ENCODE measurements around the gene ZDHHC3. TPM values are rescaled to one million over a fixed set of nuclear protein-coding genes. Genes with fewer than 3 reads are reported as not detected.

Gene ZDHHC3
- total RNA-seq, 2 donors from 2014 or later: 43.5 to 51.4 TPM

DNA sequence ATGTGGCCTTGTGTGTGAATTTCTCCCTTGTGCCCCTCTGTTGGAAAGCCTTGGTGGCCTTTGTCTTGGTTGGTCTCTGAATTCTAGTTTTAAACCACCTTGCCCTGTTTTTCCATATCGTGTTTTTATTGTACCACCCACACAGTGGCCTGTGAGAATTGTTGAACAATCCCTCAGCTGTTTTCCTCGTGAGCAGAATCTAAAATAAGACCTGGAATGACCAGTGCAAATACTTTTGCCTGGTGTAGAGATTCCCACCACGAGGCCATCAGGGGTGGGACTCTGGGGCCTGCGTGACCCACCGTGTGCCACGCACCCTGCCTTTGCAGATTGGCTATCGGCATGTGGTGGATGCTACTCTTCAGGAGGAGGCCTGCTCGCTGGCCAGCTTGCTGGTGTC lies 31.1 kb upstream of the ZDHHC3 start:
- H3K4me1 Mint-ChIP-seq: peaks cover 57% of the 10 kb centered on the region
- H3K4me3 Mint-ChIP-seq: peak overlapping the region; percentile 41
- peaks cover 14% of the 10 kb centered on the region for H3K36me3 Mint-ChIP-seq (ENCODE audit: low read depth)

DNA sequence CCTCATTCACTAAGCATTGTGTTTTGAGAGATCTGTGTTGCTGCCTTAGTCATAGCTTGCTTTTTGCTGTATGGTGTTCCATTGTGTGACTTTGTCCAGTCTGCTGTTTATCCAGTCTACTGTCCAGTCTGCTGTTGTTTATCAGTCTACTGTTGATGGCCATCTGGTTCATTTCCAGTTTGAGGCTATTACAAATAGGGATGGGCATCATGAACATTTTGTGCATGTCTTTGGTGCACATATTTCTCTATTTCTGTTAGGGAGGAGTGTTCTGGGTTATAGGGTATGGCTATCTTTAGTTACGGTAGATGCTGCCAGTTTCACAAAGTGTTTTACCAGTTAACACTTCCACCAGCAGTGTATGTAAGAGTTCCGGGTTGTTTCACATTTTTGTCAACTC lies 27.9 kb upstream of the ZDHHC3 start:
- DNase-seq (no peak), ATAC-seq (no peak)
- peaks cover 32% of the 10 kb centered on the region for H3K4me1 Mint-ChIP-seq
- peak overlapping the region; percentile 28 for H3K4me3 Mint-ChIP-seq
- peaks cover 10% of the 10 kb centered on the region for H3K36me3 Mint-ChIP-seq (ENCODE audit: low read depth)
- no peaks in the 10 kb centered on the region for H3K9me3 ChIP-seq (ENCODE audit: control insufficient read depth, low read length, poor library complexity, severe bottlenecking)
- no peaks in the 10 kb centered on the region for H3K27me3 Mint-ChIP-seq
- H3K27ac Mint-ChIP-seq: no peak overlapping the region

More for the DNA sequence above, 31.1 kb upstream of the ZDHHC3 start:
- Mint-ChIP-seq H3K27ac (peak overlapping the region; percentile 90), H3K27me3 (no peaks in the 10 kb centered on the region)
- H3K9me3 ChIP-seq (ENCODE audit: control insufficient read depth, low read length, poor library complexity, severe bottlenecking): no peaks in the 10 kb centered on the region
- no peak for DNase-seq
- ATAC-seq: no peak

DNA sequence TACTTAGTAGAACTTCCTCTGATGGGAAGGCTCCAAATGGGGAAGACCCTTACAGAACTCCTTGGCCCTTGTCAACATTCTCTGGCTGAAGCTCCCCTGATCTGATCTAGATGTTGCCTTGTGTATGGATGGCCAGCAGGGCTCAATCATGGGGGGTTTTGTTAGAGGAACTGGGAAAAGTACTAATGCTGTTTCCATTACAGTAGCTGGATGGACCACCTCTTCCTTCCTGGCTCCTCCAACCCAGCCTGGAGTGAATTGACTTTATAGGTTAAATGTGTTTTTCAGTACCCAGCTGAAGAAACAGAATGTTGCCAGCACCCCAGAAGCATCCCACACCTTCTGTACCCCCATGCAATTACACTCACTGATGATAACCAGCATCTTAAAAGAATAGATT lies 27.4 kb upstream of the ZDHHC3 start:
- Mint-ChIP-seq H3K27ac (no peak overlapping the region), H3K36me3 (ENCODE audit: low read depth) (peaks cover 10% of the 10 kb centered on the region), H3K4me1 (peaks cover 29% of the 10 kb centered on the region), H3K27me3 (no peaks in the 10 kb centered on the region), H3K4me3 (no peak overlapping the region)
- H3K9me3 ChIP-seq (ENCODE audit: control insufficient read depth, low read length, poor library complexity, severe bottlenecking): no peaks in the 10 kb centered on the region
- ATAC-seq (no peak), DNase-seq (no peak)

DNA sequence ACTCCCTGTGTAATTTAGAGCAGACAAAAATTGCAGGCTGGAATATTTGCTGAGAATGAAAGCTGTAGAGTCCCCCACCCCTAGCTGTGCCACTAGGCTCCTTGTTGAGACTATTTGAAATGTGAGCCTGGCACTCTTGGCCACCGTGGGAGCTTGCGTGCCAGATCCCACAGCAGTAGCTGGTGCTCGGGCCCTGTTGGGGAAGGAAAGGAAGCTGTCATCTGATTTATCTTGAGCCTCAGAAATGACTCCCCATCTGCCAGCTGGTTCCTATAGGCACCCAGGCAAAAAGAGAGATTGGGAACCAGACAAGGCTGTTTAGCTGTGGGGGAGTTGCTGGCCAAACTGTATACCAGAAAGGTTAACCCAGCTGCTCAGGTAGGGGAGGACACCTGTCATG lies 26.7 kb upstream of the ZDHHC3 start:
- DNase-seq (no peak), ATAC-seq (no peak)
- peaks cover 25% of the 10 kb centered on the region for H3K4me1 Mint-ChIP-seq
- H3K4me3 Mint-ChIP-seq: no peak overlapping the region
- peaks cover 7% of the 10 kb centered on the region for H3K36me3 Mint-ChIP-seq (ENCODE audit: low read depth)
- H3K9me3 ChIP-seq (ENCODE audit: control insufficient read depth, low read length, poor library complexity, severe bottlenecking): no peaks in the 10 kb centered on the region
- H3K27ac Mint-ChIP-seq: peak overlapping the region; percentile 5
- H3K27me3 Mint-ChIP-seq: no peaks in the 10 kb centered on the region

DNA sequence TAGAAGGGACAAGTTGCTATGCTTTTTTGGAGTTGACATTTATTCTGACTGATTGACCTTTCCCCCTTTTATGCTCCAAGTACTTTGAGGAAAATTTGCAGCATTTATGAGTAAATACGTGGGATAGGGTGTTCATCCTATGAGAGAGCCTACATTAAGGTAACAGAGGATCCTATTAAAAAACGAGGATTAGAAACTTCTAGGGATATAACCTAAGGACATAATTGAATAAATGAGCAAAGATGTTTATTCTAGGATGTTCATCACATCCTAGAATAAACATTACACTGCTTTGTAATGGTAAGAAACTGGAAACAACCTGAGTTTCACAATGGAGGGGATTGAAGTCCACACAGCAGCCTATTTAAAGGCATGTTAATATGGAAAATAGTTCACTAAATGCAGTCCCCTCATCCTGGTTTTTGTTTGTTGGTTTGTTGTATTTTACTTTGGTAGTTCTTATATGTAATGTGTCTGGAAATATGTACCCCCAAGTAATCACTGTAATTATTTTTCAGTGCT lies 26.2 kb upstream of the ZDHHC3 start:
- ATAC-seq (no peak), DNase-seq (no peak)
- H3K9me3 ChIP-seq (ENCODE audit: control insufficient read depth, low read length, poor library complexity, severe bottlenecking): no peaks in the 10 kb centered on the region
- H3K4me1 Mint-ChIP-seq: peaks cover 23% of the 10 kb centered on the region
- H3K27me3 Mint-ChIP-seq: no peaks in the 10 kb centered on the region
- H3K36me3 Mint-ChIP-seq (ENCODE audit: low read depth): peaks cover 7% of the 10 kb centered on the region
- no peak overlapping the region for H3K4me3 Mint-ChIP-seq
- peak overlapping the region; percentile 5 for H3K27ac Mint-ChIP-seq

DNA sequence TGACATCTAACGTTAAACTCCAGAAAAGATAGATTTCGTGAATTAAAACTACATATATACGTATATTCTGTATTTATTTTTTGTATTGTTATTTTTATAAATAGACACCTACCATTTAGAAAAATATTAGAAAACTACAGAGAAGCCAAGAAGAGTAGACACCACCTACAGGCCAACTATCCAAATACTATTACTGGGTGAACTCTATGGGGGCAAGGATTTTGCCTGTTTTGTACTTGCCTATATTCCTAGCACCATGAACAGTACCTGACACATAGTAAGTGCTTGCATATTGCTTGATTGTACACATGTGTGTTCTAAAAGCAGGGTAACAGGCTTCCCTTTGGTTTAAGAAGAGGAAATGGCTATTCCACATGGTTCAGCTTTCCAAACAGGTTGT lies 25.8 kb upstream of the ZDHHC3 start:
- no peak overlapping the region for H3K4me3 Mint-ChIP-seq
- H3K27me3 Mint-ChIP-seq: no peaks in the 10 kb centered on the region
- no peaks in the 10 kb centered on the region for H3K9me3 ChIP-seq (ENCODE audit: control insufficient read depth, low read length, poor library complexity, severe bottlenecking)
- ATAC-seq: no peak
- H3K4me1 Mint-ChIP-seq: peaks cover 19% of the 10 kb centered on the region
- DNase-seq: no peak
- H3K27ac Mint-ChIP-seq: no peak overlapping the region
- H3K36me3 Mint-ChIP-seq (ENCODE audit: low read depth): peaks cover 7% of the 10 kb centered on the region

DNA sequence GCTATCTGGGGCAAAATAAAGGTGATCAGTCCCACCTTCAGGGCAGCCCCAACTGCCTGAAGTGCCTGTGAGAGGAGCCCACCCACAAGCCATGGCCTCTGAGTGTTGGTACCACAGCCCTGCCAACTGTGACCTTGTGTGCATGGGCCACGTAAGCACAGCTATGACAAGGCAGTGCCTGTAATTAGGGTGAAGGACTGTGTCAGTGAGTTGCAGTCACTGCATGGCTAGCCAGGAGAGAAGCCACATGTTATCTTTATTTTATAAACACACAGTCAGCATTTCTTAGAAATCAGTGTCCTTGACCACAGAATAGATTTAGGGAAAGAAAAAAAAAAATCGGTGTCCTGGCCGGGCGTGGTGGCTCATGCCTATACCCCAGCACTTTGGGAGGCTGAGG lies 24.8 kb upstream of the ZDHHC3 start:
- peaks cover 7% of the 10 kb centered on the region for H3K36me3 Mint-ChIP-seq (ENCODE audit: low read depth)
- no peaks in the 10 kb centered on the region for H3K9me3 ChIP-seq (ENCODE audit: control insufficient read depth, low read length, poor library complexity, severe bottlenecking)
- peaks cover 24% of the 10 kb centered on the region for H3K4me1 Mint-ChIP-seq
- ATAC-seq: no peak
- H3K27ac Mint-ChIP-seq: peak overlapping the region; percentile 2
- H3K4me3 Mint-ChIP-seq: no peak overlapping the region
- H3K27me3 Mint-ChIP-seq: no peaks in the 10 kb centered on the region
- DNase-seq: no peak

DNA sequence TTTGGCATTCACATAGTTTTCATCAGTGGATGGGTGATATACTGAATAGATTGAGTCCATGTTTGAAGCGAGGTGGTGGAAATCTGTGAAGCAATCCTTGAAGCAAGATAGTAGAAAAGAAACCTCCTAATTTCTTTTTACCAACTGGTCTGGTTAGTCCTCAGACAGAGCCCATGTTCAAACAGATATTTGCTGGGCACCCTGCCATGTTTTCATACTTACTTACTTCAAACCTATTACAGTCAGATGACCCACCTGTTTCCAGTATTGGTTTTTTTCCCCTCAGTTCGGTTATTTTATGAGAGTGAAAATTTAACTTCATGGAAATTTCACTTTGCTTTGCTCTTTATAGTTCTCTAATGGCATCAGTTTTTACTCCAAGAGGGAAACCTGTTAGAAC lies 23.8 kb upstream of the ZDHHC3 start:
- ATAC-seq: no peak
- peaks cover 20% of the 10 kb centered on the region for H3K4me1 Mint-ChIP-seq

DNA sequence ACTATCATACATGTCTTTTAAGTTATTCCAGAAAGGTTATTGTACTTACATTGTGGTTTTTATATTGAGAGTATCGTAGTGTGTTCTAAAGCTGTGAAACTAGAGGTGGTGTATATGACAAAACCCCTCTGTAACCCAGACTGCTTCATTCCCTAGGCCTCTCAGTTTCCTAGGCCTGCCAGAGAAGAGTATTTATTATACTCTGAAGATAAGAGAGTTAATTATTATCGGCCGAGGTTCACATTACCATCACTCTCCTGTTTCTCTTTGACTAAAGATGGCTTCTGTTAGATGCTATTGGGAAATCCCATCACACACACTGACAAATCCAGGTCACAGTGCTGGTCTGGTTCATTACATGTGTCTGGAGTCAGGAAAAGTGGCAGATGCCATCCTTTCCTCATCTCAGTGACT lies 20.6 kb upstream of the ZDHHC3 start:
- ATAC-seq (no peak), DNase-seq (no peak)
- Mint-ChIP-seq H3K4me1 (peaks cover 24% of the 10 kb centered on the region), H3K27ac (peak overlapping the region; percentile 49), H3K4me3 (no peak overlapping the region), H3K36me3 (ENCODE audit: low read depth) (peaks cover 2% of the 10 kb centered on the region), H3K27me3 (no peaks in the 10 kb centered on the region)
- no peaks in the 10 kb centered on the region for H3K9me3 ChIP-seq (ENCODE audit: control insufficient read depth, low read length, poor library complexity, severe bottlenecking)

More for the DNA sequence above, 23.8 kb upstream of the ZDHHC3 start:
- Mint-ChIP-seq H3K4me3 (no peak overlapping the region), H3K27me3 (no peaks in the 10 kb centered on the region), H3K36me3 (ENCODE audit: low read depth) (peaks cover 5% of the 10 kb centered on the region), H3K27ac (peak overlapping the region; percentile 34)
- no peaks in the 10 kb centered on the region for H3K9me3 ChIP-seq (ENCODE audit: control insufficient read depth, low read length, poor library complexity, severe bottlenecking)
- no peak for DNase-seq

DNA sequence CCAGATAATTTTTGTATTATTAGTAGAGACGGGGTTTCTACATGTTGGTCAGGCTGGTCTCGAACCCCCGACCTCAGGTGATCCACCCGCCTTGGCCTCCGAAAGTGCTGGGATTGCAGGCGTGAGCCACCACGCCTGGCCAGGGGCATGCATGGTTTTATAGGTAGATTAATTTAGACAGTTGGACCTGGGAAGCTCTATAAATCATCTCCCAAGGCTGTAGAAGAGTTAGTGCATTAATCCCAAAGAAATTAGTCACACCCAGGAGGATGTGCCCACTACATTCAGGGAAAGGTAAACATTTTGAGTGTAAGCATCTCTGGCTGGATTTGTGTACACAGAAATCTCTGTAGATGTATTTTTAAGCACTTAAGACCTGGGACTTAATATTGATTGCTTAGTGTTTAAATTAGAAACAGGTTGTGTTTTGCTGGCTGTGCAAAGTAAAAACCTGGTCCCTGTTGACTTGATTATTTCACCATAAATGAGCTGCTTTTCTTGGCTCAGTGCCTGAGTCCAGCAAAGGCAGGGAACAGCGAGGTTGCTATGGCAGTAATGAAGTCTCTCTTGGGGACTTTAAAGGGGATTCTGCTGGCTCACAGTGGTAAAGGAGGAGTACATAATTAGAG lies 19.3 kb upstream of the ZDHHC3 start:
- H3K27me3 Mint-ChIP-seq: no peaks in the 10 kb centered on the region
- peaks cover 32% of the 10 kb centered on the region for H3K4me1 Mint-ChIP-seq
- ATAC-seq: no peak
- H3K4me3 Mint-ChIP-seq: no peak overlapping the region
- H3K27ac Mint-ChIP-seq: peak overlapping the region; percentile 49
- no peak for DNase-seq
- no peaks in the 10 kb centered on the region for H3K9me3 ChIP-seq (ENCODE audit: control insufficient read depth, low read length, poor library complexity, severe bottlenecking)
- H3K36me3 Mint-ChIP-seq (ENCODE audit: low read depth): peaks cover 2% of the 10 kb centered on the region

DNA sequence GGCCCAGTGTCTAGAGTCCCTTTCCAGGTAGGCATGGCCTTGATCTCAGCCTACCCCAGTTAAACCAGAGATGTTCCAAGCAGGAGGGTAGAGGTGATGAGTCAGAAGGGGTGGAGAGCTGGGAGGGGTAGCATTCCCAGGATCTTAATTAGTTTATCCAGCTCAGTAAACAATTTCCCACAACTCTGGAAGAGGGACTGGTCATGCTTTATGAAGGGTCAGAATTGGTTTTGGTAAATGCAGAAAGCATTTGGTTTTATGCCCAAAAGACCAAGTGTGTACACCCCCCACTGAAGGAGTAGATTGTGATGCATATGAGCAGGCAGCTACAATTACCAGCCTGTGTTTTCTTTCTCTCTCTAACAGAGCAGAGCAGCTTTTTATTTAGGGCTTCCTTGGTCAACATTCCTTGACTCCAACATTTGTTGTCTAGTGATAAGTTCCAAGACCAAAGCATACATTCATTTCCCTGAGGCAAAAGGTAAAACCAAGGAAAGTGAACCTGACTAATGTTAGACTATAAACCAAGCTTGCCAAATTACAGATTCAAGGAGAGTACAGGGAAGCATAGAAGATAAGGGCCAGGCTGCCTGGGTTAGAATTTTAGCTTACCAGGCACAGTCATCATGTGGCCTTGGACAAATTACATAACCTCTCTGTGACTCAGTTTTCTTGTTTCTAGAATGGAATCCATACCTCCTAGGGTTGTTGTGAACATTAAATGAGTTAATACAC lies 17.7 kb upstream of the ZDHHC3 start:
- no peak overlapping the region for H3K4me3 Mint-ChIP-seq
- peaks cover 36% of the 10 kb centered on the region for H3K4me1 Mint-ChIP-seq

DNA sequence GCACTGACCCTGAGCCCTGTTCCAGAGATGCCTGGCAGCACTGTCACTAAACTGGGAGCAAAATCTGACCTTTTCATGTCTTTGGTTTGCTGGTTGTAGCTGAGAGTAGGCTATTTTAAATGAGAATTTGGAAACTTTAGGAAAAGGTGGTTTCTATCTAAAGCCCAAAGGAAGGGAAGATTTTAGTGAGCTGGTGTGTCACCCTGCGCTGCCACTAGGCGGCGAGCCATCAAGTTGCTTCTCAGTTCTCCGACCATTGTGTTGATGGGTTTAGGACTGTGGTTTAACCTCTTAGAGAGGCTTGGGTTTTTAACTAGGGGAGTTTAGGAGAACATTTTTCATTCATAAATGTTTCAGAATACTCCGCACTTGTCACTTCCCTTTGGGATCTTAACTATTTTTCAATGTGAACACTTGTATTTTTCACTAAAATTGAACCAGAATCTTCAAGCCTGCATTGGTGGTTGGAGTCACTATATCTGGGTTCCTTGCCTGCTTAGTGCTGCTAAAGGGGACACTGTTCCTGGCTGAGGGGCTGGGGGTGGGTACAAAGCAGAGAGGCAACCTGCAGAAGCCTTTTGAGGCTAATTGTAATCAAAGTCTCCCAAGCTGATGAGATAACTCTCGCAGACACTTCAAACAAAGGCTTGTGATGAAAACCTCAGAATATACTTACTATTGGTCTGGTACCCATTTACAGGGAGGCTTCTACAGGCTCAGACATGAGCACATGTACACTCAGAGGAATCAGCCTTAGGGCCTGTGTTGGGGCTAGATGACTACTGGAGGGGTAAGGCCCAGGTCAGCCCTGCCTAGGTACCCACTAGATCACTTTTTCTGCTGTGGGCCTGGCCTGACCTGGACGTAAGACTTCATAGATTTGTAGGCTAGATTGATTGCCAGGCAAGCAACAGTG lies 16.8 kb upstream of the ZDHHC3 start:
- Mint-ChIP-seq H3K27ac (peak overlapping the region; percentile 14), H3K36me3 (ENCODE audit: low read depth) (peaks cover 2% of the 10 kb centered on the region), H3K4me3 (no peak overlapping the region), H3K4me1 (peaks cover 41% of the 10 kb centered on the region), H3K27me3 (no peaks in the 10 kb centered on the region)
- ATAC-seq: peak; percentile 66
- DNase-seq: no peak
- no peaks in the 10 kb centered on the region for H3K9me3 ChIP-seq (ENCODE audit: control insufficient read depth, low read length, poor library complexity, severe bottlenecking)

More for the DNA sequence above, 17.7 kb upstream of the ZDHHC3 start:
- no peak for DNase-seq
- peaks cover 2% of the 10 kb centered on the region for H3K36me3 Mint-ChIP-seq (ENCODE audit: low read depth)
- ATAC-seq: no peak
- H3K27me3 Mint-ChIP-seq: no peaks in the 10 kb centered on the region
- H3K27ac Mint-ChIP-seq: no peak overlapping the region
- H3K9me3 ChIP-seq (ENCODE audit: control insufficient read depth, low read length, poor library complexity, severe bottlenecking): no peaks in the 10 kb centered on the region

DNA sequence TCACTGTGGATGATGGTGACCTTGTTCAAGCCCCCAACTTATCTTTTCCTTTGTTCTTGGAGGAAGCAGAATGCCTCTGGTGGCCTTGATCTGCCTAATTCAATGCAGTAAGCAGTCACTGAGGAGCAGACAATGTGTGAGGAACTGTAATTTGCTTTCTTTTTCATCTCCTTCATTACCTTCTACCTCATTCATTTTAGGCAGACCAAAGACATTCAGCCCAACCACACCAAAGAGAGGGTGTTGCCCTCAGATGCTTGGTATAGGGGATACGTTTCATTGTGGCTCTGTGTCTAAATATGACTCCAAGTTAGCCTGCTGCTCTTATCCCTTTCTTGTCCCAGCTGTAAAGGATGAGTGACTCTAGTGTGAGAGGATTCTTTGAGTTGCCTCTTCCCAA lies 15.4 kb upstream of the ZDHHC3 start:
- Mint-ChIP-seq H3K4me1 (peaks cover 49% of the 10 kb centered on the region), H3K4me3 (peak overlapping the region; percentile 19)

More for the DNA sequence above, 15.4 kb upstream of the ZDHHC3 start:
- no peaks in the 10 kb centered on the region for H3K9me3 ChIP-seq (ENCODE audit: control insufficient read depth, low read length, poor library complexity, severe bottlenecking)
- no peak for DNase-seq
- ATAC-seq: peak; percentile 71
- no peaks in the 10 kb centered on the region for H3K27me3 Mint-ChIP-seq
- H3K36me3 Mint-ChIP-seq (ENCODE audit: low read depth): peaks cover 2% of the 10 kb centered on the region
- H3K27ac Mint-ChIP-seq: peak overlapping the region; percentile 32
